K562 (cell line): ENCODE measurements around the gene SRRT. TPM values are rescaled to one million over a fixed set of nuclear protein-coding genes. Genes with fewer than 3 reads are reported as not detected.

ENCODE experiments used
- CCNT2 ChIP-seq: IDR thresholded peaks from 2 replicates; pipeline ENCODE4 v1.6.1; 2011; ENCODE audit warnings: borderline replicate concordance, low read depth, mild to moderate bottlenecking, moderate library complexity, mixed read lengths, low read length; ENCODE audit not compliant: insufficient read length; ENCODE audit errors: extremely low read depth
- FOXK1 ChIP-seq: sonication (generic); formaldehyde crosslinking; IDR thresholded peaks from 2 replicates; pipeline ENCODE4 v1.8.0; 2022; ENCODE audit warnings: missing genetic modification reagents, mild to moderate bottlenecking, borderline replicate concordance
- ILK ChIP-seq: fragments of 450-650 bp; IDR thresholded peaks from 2 replicates; pipeline ENCODE4 v1.6.1; 2016; ENCODE audit warnings: missing genetic modification characterization, low read depth, mild to moderate bottlenecking, missing compliant biosample characterization, moderate library complexity, borderline replicate concordance
- KAT8 ChIP-seq: fragments of 450-650 bp; IDR thresholded peaks from 2 replicates; pipeline ENCODE4 v1.6.1; 2016; ENCODE audit warnings: low read depth, mild to moderate bottlenecking
- KLF13 ChIP-seq: fragments of 450-650 bp; IDR thresholded peaks from 2 replicates; pipeline ENCODE4 v1.6.1; 2016; ENCODE audit warnings: missing genetic modification characterization, low read depth, mild to moderate bottlenecking, missing compliant biosample characterization, moderate library complexity, borderline replicate concordance
- NFRKB ChIP-seq: fragments of 450-650 bp; IDR thresholded peaks from 2 replicates; pipeline ENCODE4 v1.6.1; 2016; ENCODE audit warnings: low read depth
- NFXL1 ChIP-seq: fragments of 450-650 bp; formaldehyde crosslinking; IDR thresholded peaks from 2 replicates; pipeline ENCODE4 v1.4.0; 2021; ENCODE audit warnings: mild to moderate bottlenecking
- NONO ChIP-seq, 2 experiments: fragments of 200-400 bp in 1 of 2; fragments of 450-650 bp in 1 of 2; formaldehyde crosslinking in 1 of 2; IDR thresholded peaks; 2 replicates each; pipeline ENCODE4 v1.6.1; 2017; ENCODE audit warnings: low read depth in 2 of 2, mild to moderate bottlenecking in 2 of 2, moderate library complexity in 2 of 2, low read length in 1 of 2
- RB1 ChIP-seq: fragments of 450-650 bp; IDR thresholded peaks from 2 replicates; pipeline ENCODE4 v1.6.1; 2017; ENCODE audit warnings: low read depth, mild to moderate bottlenecking
- SRSF3 ChIP-seq: fragments of 200-400 bp; formaldehyde crosslinking; IDR thresholded peaks from 2 replicates; pipeline ENCODE4 v1.6.1; 2016; ENCODE audit warnings: mild to moderate bottlenecking, low read length, moderate library complexity; ENCODE audit not compliant: insufficient read depth
- SRSF9 ChIP-seq: fragments of 200-400 bp; formaldehyde crosslinking; IDR thresholded peaks from 2 replicates; pipeline ENCODE4 v1.6.1; 2017; ENCODE audit warnings: low read depth, low read length, borderline replicate concordance
- ZNF3 ChIP-seq: fragments of 250-450 bp; sonication (Bioruptor Pico); IDR thresholded peaks from 2 replicates; pipeline ENCODE4 v1.5.0; 2021; ENCODE audit warnings: mild to moderate bottlenecking, moderate library complexity
- ZNF407 ChIP-seq: fragments of 450-650 bp; IDR thresholded peaks from 2 replicates; pipeline ENCODE4 v1.6.1; 2016; ENCODE audit warnings: low read depth
- polyA plus RNA-seq, 8 experiments: library from polyadenylated mRNA; depleted of rRNA in 4 of 8; stranded (reverse) in 5 of 8; unstranded in 3 of 8; fragments of >200 nt; fragmentation: Nextera tagmentation in 2 of 8; fragmentation: Illumina TruSeq in 1 of 8; extraction: Ambion mirVana in 2 of 8; extraction: Trizol in 1 of 8; gene quantifications; 2 replicates each; pipeline versions ENCODE4 v1.2.1 to v1.2.3, GENCODE V29; 2011 to 2014; ENCODE audit warnings: inconsistent platforms in 1 of 8, missing spikeins in 1 of 8
- total RNA-seq, 7 experiments: library from RNA; depleted of rRNA in 6 of 7; stranded (reverse); fragments of >200 nt in 6 of 7; fragmentation: Illumina TruSeq in 2 of 7; extraction: Trizol in 2 of 7; gene quantifications; 2 replicates each; pipeline versions ENCODE4 v1.2.1 to v1.2.3, GENCODE V29; 2011 to 2021; ENCODE audit warnings: low replicate concordance in 1 of 7
- TF ChIP-seq, protein P1 (sequence below): sonication (generic); formaldehyde crosslinking; IDR thresholded peaks from 2 replicates; pipeline ENCODE4 v1.8.0; 2022; ENCODE audit warnings: missing genetic modification reagents, mild to moderate bottlenecking, borderline replicate concordance

Gene SRRT
- total and polyA plus RNA-seq, 9 of the 15 experiments (the other 6 are each of a cell fraction or from before 2014, with no cell fraction given): 10.3 to 263 (median 84.4) TPM

DNA sequence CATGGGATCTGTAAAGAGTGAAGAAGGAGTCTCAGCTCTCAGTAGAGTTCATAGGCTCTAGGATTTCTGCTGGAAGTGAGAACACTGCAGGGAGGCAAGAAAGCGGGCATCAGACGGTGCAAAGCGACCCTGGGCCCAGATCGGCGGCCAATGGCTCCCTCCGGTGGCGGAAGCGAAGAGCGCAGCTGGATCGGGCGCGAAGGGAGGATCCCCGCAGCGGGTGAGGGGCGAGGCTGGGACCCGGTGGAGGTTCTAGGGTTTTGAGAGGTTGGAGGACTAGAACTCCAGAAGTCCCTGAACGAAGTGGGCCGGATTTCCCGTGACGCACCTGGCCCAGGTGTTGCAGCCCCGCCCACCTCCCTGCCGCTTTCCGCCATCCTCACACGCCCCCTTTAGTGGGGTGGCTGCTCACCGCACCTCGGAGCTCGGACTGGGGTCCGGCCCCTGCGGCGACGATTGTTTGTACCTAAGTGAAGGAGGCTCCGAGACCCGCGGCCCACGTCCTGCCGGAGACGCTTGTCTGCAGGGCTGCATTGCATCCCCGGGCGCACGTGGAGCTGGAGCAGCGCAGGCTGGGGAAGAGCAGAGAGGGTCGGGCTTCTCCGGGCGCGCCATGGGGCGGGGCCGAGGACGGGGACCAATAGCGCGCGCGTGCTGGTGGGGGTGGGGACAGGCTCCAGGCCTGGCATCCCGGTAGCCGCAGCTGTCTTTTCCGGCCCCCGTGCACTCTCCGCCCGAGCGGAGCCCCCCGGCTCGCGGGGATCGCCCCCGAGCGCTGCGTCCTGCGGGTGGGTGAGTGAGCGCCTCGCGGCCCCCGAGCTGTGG, 22.6 kb upstream of the SRRT start, which contains the start of gene SLC12A9 (continued):
- TF ChIP-seq ZNF407 (no peak), FOXK1 (CRISPR knock-in tag) (peak; percentile 89; the same call in 1 of the 2 replicates), CCNT2 (peak; percentile 20), ILK (tag) (no peak), KLF13 (tag) (peak; percentile 99), SRSF3 (no peak), SRSF9 (no peak), NFRKB (no peak), NFXL1 (CRISPR knock-in tag) (no peak), RB1 (peak; percentile 90), NONO (IDR thresholded peaks at IDR 0.05; ENCODE audit: low read depth in 2 of 2, low read length in 1 of 2) (no peak), ZNF3 (no peak), KAT8 (no peak)
- TF ChIP-seq, protein P1, sequence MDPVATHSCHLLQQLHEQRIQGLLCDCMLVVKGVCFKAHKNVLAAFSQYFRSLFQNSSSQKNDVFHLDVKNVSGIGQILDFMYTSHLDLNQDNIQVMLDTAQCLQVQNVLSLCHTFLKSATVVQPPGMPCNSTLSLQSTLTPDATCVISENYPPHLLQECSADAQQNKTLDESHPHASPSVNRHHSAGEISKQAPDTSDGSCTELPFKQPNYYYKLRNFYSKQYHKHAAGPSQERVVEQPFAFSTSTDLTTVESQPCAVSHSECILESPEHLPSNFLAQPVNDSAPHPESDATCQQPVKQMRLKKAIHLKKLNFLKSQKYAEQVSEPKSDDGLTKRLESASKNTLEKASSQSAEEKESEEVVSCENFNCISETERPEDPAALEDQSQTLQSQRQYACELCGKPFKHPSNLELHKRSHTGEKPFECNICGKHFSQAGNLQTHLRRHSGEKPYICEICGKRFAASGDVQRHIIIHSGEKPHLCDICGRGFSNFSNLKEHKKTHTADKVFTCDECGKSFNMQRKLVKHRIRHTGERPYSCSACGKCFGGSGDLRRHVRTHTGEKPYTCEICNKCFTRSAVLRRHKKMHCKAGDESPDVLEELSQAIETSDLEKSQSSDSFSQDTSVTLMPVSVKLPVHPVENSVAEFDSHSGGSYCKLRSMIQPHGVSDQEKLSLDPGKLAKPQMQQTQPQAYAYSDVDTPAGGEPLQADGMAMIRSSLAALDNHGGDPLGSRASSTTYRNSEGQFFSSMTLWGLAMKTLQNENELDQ: peak; percentile 91
